HepG2 (cell line): Measurements from ENCODE around the gene TM4SF1. TPM values are rescaled to one million over a fixed set of nuclear protein-coding genes. Genes with fewer than 3 reads are reported as not detected.

ENCODE experiments used
- CEBPG ChIP-seq: IDR thresholded peaks from 2 replicates; pipeline ENCODE4 v1.6.1; 2016
- CREBL2 ChIP-seq: sonication (generic); formaldehyde crosslinking; IDR thresholded peaks from 2 replicates; pipeline ENCODE4 v1.8.1; 2023; ENCODE audit warnings: missing genetic modification reagents, mild to moderate bottlenecking, borderline replicate concordance
- HNF1B ChIP-seq: sonication (generic); formaldehyde crosslinking; IDR thresholded peaks from 2 replicates; pipeline ENCODE4 v1.5.1; 2020; ENCODE audit warnings: mild to moderate bottlenecking, moderate library complexity, missing genetic modification reagents
- KAT7 ChIP-seq: IDR thresholded peaks from 2 replicates; pipeline ENCODE4 v1.6.1; 2018; ENCODE audit warnings: borderline replicate concordance, missing compliant biosample characterization
- NR2F6 ChIP-seq, 2 experiments: IDR thresholded peaks; 2 replicates each; pipeline ENCODE4 v1.6.1; 2016; ENCODE audit warnings: antibody characterized with exemption in 1 of 2, mild to moderate bottlenecking in 1 of 2
- PHF20 ChIP-seq: sonication (generic); formaldehyde crosslinking; IDR thresholded peaks from 2 replicates; pipeline ENCODE4 v1.5.0; 2020; ENCODE audit warnings: mild to moderate bottlenecking, missing genetic modification reagents
- PLSCR1 ChIP-seq: sonication (generic); formaldehyde crosslinking; IDR thresholded peaks from 2 replicates; pipeline ENCODE4 v1.5.0; 2020; ENCODE audit warnings: missing genetic modification reagents, mild to moderate bottlenecking, borderline replicate concordance
- RERE ChIP-seq: IDR thresholded peaks from 2 replicates; pipeline ENCODE4 v1.6.1; 2016; ENCODE audit warnings: low read depth, missing genetic modification reagents, missing compliant biosample characterization
- TAF15 ChIP-seq: fragments of 200-400 bp; formaldehyde crosslinking; IDR thresholded peaks from one replicate; pipeline ENCODE4 v1.6.1; 2018; ENCODE audit warnings: mild to moderate bottlenecking, low read depth, low read length; ENCODE audit not compliant: poor library complexity, severe bottlenecking
- THAP9 ChIP-seq: sonication (generic); formaldehyde crosslinking; IDR thresholded peaks from 2 replicates; pipeline ENCODE4; 2020; ENCODE audit warnings: missing genetic modification reagents, mild to moderate bottlenecking, borderline replicate concordance
- UBTF ChIP-seq: sonication (generic); formaldehyde crosslinking; IDR thresholded peaks from 2 replicates; pipeline ENCODE4 v1.4.0; 2020; ENCODE audit warnings: mild to moderate bottlenecking, missing genetic modification reagents
- polyA plus RNA-seq, 8 experiments: library from polyadenylated mRNA; depleted of rRNA in 3 of 8; stranded (reverse) in 7 of 8; unstranded in 1 of 8; fragments of >200 nt; fragmentation: Illumina TruSeq in 4 of 8; extraction: Trizol in 4 of 8; gene quantifications; 2 replicates each; pipeline versions ENCODE4 v1.2.1 to v1.2.3, GENCODE V29; 2011 to 2016; ENCODE audit warnings: low read depth in 4 of 8, missing spikeins in 1 of 8, mixed read lengths in 1 of 8; ENCODE audit not compliant: insufficient read depth in 1 of 8
- total RNA-seq, 5 experiments: library from RNA; depleted of rRNA; stranded (reverse); fragments of >200 nt; fragmentation: Illumina TruSeq; extraction: Trizol; gene quantifications; 2 replicates each; pipeline ENCODE4 v1.2.3, GENCODE V29; 2016; ENCODE audit warnings: low read depth in 1 of 5

TM4SF1 gene
- total and polyA plus RNA-seq, 2 of the 13 experiments (the other 11 are each of a cell fraction or from before 2014, with no cell fraction given) = 431 to 1,359 TPM

GRCh38 chr3:149377408-149378364 lies at the start of gene TM4SF1 (continued):
- peak; percentile 42; the same call in 1 of the 2 replicates for TF ChIP-seq THAP9 (CRISPR knock-in tag)
- no peak for TF ChIP-seq PLSCR1 (CRISPR knock-in tag)
- peak; percentile 63 for TF ChIP-seq UBTF (CRISPR knock-in tag)
- no peak for TF ChIP-seq CREBL2 (CRISPR knock-in tag)
- TF ChIP-seq HNF1B = peak; percentile 59; the same call in 1 of the 2 replicates
- no peak for TF ChIP-seq TAF15
- no peak for TF ChIP-seq PHF20
- TF ChIP-seq NR2F6 (IDR thresholded peaks at IDR 0.05) = peak; percentile 57
- peak; percentile 66 for TF ChIP-seq NR2F6 (CRISPR knock-in tag; IDR thresholded peaks at IDR 0.05)
- TF ChIP-seq CEBPG (CRISPR knock-in tag) = peak; percentile 75
- no peak for TF ChIP-seq KAT7
- TF ChIP-seq RERE (CRISPR knock-in tag) = peak; percentile 53; the same call in 1 of the 2 replicates
